OCI-LY7 (cell line): ENCODE results near the gene SALL1.

ENCODE experiments used
- EZH2phosphoT487 ChIP-seq: fragments of 200-600 bp; sonication (generic); IDR thresholded peaks from 2 replicates; pipeline ENCODE4 v1.6.1; 2018; ENCODE audit warnings: low read depth, borderline replicate concordance, mild to moderate bottlenecking, mixed run types, antibody characterized with exemption, low read length, moderate library complexity, mixed read lengths
- TF ChIP-seq, protein P1 (sequence below): fragments of 200-600 bp; sonication (generic); conservative IDR thresholded peaks from 2 replicates; pipeline ENCODE4 v1.5.1; 2014; ENCODE audit warnings: mild to moderate bottlenecking, antibody characterized with exemption, low read length, moderate library complexity, mixed read lengths

DNA sequence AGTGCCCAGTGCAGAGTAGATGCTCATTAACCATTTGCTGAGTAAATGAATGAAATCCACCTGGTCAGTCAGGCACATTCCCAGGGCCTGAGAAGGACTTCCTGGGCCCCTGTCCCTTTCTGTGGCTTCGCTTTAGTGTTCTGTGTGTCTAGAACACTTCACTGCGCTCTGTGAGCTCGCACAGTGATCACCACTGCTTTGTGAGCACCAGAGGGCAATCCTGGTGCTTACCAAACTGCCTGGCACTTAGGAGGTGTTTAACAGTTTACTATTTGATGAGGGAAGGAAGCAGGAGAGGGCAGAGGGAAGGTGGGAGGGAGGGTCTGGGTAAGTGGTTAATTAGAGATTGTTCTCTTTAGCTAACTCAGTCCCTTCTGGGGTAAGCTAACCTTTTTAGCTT lies 26.2 kb downstream of the SALL1 start:
- TF ChIP-seq, protein P1, sequence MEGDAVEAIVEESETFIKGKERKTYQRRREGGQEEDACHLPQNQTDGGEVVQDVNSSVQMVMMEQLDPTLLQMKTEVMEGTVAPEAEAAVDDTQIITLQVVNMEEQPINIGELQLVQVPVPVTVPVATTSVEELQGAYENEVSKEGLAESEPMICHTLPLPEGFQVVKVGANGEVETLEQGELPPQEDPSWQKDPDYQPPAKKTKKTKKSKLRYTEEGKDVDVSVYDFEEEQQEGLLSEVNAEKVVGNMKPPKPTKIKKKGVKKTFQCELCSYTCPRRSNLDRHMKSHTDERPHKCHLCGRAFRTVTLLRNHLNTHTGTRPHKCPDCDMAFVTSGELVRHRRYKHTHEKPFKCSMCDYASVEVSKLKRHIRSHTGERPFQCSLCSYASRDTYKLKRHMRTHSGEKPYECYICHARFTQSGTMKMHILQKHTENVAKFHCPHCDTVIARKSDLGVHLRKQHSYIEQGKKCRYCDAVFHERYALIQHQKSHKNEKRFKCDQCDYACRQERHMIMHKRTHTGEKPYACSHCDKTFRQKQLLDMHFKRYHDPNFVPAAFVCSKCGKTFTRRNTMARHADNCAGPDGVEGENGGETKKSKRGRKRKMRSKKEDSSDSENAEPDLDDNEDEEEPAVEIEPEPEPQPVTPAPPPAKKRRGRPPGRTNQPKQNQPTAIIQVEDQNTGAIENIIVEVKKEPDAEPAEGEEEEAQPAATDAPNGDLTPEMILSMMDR: no peak
- no peak for TF ChIP-seq EZH2phosphoT487
